GM18858 (cell line): ENCODE results near the gene SPIRE1.
"Not testable (repeated sequence)": the region's sequence is repeated elsewhere in the genome, so short reads cannot be mapped to it uniquely, and the experiment has no call there.

ENCODE experiments used
- ATAC-seq: cut with Tn5 transposase; IDR thresholded peaks from one replicate; pipeline ENCODE4 v1.9.1; 2021; ENCODE audit not compliant: unreplicated experiment

SPIRE1 gene

DNA sequence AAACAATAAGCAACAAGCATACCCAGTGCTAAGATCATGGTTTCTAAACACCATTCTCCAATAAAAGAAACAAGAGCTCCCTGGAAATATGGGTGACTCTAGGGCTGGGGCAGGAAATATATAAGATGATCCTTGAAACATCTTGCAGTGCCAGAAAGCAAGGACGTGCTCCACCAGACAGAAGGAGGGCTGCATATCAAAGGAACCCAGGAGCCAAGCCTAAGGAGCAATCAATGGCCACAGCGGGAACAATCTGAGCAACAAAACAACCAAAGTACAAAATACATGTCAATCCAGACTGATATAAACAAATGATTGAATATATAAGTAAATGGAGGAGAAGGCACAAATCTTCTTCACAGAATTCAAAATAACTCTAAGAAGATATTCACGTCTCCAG is 10.1 kb downstream of the SPIRE1 start:
- ATAC-seq: no peak

DNA sequence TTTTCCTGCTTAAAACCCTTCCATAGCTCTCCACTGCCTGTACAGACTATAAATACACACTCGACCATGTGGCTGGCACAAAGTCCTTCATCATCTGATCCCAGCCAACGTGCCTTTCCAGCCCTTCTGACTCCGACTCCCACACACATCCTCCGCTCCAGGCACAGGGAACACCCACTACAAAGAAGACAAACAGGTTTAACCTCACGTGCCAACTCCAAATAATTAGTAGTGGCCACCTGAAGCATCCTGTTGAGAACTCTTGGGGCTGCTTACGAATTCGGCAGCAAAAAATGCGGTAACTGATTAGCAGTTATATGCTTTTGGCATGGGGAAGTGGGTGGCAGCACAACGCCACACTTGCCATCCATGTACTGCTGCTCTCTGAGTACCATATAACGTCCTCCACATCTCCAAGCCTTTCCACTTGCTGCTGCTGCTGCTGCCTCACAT is 12.1 kb downstream of the SPIRE1 start:
- no peak for ATAC-seq

DNA sequence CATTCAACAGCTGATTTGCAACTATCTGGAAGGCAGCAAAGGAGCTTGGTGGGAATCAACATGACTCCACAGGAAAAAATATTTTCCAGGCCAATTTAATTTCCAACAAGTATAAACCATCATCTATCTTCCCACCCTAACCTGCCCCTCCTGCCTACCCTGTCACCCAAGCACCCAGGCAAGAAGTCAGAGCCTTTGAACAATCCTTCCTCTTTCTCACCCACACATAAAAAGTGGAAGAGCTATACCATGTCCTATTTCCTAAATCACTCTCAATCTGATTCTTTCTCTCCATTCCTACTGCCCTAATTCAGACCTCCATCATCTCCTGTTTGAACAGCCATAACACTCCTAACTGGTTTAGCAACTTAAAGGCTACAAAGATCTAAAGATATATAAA is 12.7 kb downstream of the SPIRE1 start:
- ATAC-seq: no peak

DNA sequence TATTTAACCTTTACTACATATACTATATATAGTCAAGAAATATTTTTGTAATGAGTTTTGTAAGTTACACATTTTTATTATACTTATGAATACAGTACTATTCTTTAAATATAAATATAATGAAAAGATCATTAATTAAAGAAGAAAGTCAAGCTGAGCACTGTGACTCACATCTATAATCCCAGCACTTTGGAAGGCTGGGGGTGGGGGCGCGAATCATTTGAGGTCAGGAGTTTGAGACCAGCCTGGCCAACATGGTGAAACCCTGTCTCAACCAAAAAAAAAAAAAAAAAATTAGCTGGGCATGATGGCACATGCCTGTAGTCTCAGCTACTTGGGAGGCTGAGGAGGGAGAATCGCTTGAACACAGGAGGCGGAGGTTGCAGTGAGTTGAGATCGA is 14.2 kb downstream of the SPIRE1 start:
- ATAC-seq: not testable (repeated sequence)

DNA sequence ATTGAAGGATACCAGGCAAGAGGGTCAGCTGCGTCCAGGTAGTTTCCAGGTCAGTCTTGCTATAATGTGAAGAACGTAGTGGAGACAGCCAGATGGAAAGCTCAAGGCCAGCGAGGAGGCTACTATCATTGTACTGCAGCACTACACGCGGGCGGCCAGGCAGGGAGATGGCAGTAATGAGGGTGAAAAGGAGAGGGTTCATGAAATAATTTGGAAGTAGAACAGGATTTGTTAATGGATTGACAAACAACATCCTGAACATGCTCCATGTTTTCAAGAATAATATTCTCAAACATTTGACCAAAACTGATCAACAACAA is 17.1 kb downstream of the SPIRE1 start:
- ATAC-seq: no peak

DNA sequence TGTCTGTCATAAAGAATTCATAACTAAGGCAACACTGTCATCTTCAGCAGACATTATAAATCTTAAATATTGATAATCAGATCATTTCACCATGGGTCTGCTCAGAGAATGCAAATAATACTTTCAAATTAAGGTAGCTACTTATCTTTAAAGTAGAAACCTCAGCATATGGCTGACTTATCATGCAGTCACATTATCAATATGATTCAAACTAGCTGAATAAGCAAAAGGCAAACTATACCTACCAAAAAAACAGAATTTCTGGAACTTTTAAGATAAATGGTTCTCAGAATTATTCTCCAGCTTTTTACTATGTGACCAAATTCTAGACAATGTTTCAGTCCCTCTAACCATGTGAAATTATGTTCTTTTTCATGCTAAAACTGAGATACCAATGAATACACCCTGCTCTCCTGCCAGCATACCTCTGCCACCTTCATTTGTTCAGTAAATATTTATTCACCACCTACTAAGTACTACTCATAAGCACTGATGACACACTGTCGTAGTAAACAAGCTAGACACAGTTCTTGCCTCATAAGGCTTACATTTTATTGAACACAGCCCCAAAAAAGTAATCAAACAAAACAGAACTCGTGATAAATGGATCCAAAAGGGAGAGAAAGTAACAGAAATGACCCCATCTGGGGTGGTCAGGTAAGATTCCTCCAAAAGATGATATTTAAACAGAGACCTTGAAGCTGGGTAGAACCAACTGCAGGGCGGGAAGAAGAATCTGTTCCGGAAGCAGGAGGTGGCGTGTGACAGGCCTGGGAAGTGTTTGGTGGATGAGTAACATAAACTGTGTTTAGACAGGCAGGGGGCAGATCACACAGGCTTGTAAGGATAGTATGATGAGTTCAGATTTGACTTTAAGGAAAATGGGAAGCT is 17.7 kb downstream of the SPIRE1 start:
- ATAC-seq: no peak

DNA sequence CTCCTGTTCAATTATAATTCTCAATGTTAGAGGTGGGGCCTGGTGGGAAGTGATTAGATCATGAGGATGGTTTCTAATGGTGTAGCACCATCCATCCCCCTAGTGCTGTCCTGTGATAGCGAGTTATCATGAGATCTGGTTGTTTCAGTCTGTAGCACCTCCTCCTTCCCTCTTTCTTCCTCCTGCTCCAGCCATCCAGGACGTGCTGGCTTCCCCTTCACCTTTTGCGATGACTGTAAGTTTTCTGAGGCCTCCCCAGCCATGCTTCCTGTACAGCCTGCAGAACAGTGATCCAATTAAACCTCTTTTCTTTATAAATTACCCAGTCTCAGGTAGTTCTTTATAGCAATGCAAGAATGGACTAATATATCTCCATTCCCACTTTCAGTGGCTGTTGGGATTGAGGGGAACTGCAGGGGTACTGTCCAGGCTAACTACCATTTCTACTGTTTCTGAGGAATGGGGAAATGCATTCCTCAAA is 19.2 kb downstream of the SPIRE1 start:
- ATAC-seq: no peak

DNA sequence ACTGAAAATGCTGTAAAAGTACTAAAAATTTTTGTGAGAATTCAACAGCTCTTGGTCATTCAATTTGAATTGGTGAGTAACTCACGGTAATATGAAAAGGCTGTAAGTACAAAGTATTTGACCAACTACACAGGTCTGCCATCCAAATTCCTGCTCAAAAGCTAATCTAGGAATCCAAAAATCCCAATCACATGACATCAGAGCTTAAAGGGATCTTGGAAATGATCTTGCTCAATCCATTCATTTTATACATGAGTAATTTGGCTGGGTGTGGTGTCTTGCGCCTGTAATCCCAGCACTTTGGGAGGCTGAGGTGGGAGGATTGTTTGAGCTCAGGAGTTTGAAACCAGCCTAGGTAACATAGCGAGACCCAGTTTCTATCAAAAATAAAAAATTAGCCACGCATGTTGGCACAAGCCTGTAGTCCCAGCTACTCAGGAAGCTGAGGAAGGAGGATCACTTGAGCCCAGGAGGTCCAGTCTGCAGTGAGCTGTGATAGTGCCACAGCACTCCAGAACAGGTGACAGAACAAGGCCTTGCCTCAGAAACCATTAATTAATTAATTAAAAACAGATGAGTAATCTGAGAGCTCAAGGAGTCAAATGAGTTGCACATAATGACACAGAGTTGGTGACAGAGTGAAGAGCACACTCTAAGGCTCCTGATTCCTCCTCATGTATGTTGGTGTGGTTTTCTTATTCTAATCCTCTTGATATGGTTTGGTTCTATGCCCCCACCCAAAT is 19.8 kb downstream of the SPIRE1 start:
- ATAC-seq: no peak

DNA sequence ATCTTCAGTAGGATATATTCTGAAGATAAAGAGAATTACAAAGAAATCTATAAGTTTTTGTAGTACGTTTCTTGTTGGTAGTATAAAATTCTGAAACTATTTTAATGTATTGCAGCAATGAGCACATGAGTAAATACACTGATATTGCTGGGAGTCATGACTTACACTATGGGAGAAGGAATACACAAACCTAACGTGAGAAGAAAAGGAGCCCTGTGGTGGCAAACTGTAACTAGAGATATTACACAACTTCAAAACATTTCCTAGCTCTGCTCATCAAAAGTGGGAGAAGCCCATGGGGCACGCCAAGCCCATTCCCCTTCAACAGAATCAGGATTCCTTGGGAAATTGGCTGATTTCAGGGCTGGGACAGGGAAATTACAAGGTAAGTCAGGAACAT is 20.5 kb downstream of the SPIRE1 start:
- no peak for ATAC-seq

DNA sequence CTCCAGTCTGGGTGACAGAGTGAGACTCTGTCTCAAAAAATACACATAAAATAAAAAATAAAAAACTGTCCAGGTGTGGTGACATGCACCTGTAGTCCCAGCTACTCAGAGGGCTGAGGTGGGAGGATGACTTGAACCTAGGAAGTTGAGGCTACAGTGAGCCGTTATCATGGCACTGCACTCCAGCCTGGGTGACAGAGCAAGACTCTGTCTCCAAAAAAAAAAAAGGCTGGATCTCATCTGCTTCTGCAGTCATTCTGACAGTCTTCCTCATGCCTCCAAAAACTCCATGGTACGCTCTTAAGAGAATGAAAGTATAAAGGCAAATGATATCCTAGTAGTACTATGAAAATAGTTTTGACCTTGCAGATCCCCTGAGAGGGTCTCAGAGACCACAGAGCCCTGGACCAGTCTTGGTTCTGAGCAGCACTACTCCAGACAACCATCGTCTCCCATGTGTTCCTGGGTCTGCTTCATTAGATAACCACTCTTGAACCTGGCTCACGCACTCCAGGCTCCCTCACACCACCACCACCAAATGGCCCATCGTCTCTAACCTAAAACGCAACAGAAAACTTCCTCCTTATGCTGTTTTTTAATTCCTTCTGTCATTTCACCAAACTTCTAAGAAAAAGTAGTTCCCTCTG is 26.0 kb downstream of the SPIRE1 start:
- ATAC-seq: no peak

DNA sequence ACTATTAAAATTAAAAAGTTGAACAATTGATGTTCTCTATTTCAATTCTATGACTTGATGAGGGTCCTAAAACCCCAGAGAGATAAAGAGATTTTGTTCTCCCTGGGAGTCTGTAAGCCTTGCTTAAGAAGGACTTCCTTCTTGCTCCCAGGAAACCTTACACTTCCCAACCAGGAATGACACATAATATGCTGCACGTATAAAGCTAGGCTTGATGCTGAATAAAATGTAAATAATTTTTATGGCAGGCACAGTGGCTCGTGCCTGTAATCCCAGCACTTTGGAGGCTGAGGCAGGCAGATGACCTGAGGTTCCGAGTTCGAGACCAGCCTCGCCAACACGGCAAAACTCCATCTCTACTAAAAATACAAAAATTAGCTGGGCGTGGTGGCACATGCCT is 27.8 kb downstream of the SPIRE1 start:
- no peak for ATAC-seq

DNA sequence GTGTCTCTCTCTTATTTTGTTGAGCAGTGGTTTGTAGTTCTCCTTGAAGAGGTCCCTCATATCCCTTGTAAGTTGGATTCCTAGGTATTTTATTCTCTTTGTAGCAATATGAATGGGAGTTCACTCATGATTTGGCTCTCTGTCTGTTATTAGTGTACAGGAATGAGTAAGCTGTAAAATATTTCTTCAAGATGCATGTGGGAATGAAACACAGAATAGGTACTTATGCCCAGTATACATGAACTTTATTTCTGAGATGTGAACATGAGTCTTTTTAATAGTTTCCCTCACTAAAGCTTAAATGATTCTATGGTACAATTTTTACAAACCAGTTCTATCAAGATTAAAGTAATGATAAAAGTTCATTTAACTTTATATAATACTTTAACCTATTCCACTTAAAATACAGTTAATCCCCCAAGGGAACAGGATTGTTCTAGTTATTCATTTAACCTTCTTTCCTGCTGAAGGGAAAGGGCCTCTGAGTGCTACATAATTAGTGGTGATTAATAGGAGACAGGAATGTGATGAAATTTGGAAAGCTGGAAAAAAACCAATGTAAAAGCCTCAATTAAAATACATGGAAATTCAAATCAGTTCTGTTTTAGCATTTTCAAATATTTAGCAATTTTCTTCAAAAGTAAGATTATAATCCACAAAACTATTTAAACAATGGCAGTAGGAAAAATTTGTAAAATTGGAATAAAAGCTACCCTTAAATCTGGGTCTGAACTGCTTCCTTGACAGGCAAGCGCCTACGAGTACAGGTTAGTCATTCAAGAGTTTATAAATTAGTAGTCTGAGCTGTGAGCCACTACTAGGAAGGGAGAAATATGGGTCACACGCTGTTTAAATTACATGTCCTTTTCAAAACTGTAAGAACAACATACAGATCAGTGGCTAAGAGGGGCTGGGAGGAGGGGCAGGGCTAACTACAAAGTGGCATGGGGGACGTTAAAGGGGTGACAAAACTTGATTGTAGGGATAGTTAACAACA is 28.9 kb downstream of the SPIRE1 start:
- ATAC-seq: no peak

DNA sequence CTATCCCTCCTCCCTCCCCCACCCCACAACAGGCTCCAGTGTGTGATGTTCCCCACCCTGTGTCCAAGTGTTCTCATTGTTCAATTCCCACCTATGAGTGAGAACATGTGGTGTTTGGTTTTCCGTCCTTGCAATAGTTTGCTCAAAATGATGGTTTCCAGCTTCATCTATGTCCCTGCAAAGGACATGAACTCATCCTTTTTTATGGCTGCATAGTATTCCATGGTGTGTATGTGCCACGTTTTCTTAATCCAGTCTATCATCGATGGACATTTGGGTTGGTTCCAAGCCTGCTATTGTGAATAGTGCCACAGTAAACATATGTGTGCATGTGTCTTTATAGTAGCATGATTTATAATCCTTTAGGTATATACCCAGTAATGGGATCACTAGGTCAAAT is 30.7 kb downstream of the SPIRE1 start:
- not testable (repeated sequence) for ATAC-seq

DNA sequence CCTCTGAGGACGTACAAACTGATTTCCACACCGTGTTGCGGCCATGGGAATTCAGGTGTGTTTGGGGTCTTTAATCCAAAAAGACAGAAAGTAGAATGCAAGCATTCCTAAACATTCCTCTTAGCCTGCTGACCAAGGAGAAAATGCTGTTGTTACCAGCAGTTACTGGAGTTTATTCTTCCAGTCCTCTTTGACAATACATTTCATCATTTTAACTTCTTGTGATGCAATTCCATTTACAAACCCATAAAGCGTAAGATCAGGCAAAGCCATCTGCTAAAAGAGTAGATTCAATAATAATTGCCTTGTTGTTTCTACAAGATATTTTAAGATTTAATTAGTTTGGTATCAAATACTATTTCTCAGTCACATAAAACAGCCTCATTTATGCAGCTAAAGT is 32.7 kb downstream of the SPIRE1 start:
- no peak for ATAC-seq

DNA sequence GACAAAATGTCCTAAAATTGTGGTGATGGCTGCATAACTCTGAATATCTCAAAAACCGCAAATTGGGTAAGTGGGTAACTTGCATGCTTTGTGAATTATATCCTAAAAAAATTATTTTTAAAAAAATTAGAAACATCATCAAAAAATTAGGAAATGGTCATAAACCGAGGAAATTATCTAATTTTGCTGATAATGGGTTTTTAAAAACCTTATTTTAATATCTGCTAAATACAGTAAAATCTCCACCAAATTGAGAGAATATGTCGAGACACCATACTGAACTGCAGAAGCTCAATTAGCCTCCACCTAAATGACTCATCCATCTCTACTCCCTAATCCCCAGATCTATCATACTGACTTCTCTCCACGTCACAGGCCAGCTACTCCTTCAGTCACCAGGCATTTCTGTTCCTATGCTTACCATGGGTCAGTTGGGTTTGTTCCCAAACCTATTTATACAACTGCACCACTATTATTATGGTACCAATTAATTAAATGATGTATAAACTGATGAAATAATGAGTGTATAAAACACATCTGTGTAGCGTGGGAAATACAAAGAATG is 36.1 kb downstream of the SPIRE1 start:
- no peak for ATAC-seq

DNA sequence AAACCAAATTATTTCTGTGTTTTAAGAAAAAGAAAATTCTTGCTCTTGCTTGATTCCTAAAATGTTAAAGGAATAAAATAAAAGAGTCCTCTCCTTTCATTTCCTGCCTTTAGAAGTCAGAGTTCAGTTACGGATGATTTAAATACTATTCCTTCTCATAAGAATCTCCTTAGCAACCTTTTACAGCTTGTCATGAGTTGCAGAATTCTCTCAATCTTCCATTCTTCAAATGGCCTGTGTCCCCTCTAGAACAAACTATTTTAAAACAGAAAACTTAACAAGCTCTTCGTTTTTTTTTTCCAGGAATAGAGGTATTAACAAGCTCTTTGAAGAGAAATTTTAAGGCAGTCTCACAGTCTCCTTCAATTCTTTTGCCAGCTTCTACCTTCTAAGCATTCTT is 42.2 kb downstream of the SPIRE1 start:
- ATAC-seq: no peak

DNA sequence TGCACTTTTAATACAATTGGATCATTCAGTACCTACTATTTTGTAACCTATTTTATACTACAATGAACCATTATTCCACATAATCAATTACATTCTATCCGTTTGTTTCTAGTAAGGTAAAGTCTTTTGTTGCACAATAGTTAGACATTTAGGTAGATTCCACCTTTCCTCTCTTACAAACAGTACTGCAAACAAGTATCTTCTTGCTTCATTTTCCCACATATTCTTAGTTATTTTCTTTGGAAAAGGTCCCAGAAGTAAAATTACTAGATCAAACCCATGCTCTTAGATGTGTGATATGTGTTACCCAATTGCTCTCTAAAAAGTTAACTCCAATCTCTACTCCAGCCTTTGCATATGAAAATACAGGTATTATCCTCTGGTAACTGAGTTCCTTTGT is 49.6 kb downstream of the SPIRE1 start:
- ATAC-seq: no peak

DNA sequence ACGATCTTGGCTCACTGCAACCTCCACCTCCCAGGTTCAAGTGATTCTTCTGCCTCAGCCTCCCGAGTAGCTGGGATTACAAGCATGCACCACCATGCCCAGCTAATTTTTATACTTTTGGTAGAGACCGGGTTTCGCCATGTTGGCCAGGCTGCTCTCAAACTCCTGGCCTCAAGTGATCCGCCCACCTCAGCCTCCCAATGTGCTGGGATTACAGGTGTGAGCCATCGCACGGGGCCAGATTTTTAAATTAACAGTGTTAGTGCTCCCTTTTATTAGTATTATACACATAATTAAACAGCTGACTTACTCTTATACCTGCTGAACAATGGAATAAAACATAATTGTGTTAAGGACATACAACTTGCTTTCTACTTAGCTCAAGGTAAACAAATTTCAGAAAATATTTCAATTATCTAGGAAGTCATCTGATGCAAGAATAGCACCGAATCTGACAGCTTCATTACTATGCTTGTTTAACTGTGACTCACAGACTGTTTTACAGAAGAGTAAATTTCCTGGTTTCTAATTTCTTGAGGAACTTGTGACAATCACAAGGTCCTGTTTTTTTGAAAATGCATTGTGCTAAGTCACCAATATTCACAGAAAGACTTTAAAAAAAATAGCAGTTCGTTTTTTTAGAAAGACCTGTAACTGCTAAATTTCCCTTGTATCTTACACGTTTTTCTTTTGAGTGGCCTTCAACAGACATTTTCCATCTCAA is 51.2 kb downstream of the SPIRE1 start:
- no peak for ATAC-seq

DNA sequence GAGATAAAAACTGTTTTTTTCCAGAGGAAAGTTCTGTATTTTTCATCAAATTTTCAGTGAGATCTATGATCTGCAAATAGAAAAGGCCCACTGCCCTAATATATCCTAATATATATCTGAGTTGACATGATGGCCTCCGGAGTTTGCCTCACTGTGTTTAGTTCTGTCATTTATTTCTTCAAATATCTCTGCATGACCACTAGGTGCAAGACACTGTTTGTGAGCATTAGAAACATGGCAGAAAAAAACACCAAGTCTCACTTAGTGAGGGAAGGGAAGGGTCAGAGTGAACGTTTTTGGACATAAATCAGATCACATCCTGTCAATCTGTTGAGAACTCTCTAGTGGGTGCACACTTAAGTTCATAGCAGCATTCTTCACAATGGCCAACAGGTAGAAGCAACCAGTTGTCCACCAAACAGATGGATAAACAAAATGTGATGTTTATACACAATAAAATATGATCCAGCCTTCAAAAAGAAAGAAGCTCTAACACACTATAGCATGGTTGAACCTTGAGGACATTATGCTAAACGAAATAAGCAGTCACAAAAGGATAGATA is 53.4 kb downstream of the SPIRE1 start:
- ATAC-seq: no peak
